GM19455 (cell line): ENCODE measurements around the gene ARID5B.
A peak's percentile ranks its signal among the peaks of the same experiment; 100 is the strongest.

Experiments used
- ATAC-seq: cut with Tn5 transposase; IDR thresholded peaks from one replicate; pipeline ENCODE4 v1.9.1; 2021; ENCODE audit not compliant: unreplicated experiment

ARID5B gene

DNA sequence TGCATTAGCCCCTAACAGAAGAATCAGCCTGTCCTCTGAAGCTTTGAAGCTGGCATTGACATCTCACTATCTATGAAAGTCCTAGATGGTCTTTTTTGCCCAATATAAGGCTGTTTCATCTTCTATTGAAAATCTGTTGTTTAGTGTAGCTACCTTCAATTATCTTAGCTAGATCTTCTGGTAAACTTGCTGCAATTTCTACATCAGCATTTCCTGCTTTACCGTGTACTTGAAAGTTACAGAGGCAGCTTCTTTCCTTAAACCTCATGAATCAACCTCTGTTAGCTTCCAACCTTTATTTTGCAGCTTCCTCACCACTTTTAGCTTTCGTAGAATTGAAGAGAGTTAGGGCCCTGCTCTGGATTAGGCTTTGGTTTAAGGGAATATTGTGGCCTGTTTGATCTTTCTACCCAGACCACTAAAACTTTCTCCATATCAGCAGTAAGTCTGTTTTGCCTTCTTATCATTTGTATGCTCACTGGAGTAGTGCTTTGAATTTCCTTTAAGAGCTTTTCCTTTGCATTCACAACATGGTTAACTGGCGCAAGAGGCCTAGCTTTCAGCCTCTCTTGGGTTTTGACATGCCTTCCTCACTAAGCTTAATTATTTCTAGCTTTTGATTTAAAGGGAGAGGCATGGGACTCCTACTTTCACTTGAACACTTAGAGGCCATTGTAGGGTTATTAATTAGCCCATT lies 32.5 kb downstream of the ARID5B start:
- no peak for ATAC-seq

DNA sequence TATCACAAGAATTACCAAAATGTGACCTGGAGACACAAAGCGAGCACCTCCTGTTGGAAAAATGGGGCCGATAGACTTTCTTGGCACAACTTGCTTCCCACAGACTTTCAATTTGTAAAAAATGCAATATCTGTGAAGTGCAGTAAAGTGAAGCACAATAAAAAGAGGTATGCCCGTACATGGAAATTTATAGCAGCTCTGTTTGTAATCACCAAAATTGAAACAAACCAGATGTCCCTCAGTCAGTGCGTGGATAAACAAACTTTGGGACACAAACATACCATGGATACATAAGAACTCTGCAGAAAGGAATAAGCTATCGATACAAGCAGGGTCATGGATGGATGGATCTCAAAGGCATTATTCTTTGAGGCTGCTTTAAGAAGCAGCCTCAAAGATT lies 33.6 kb downstream of the ARID5B start:
- ATAC-seq: no peak

DNA sequence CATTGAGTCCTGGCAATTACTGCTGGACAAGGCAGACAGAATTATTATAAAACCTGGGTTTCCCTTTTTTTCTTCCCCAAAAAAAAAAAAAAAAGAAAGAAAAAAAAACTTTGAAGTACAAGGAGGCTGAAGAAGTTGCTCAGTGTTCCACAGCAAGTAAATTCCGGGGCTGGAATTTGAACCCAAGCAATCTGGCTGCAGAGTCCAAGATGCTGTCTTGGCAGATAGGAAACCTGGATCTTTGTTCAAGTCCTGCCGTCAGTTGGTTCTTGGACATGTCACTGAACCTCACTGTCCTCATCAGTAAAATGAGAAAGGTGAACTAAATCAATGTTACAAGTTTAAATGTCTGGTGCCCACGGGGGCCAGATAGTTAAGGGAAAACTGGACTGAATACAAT lies 35.3 kb downstream of the ARID5B start:
- ATAC-seq: no peak

DNA sequence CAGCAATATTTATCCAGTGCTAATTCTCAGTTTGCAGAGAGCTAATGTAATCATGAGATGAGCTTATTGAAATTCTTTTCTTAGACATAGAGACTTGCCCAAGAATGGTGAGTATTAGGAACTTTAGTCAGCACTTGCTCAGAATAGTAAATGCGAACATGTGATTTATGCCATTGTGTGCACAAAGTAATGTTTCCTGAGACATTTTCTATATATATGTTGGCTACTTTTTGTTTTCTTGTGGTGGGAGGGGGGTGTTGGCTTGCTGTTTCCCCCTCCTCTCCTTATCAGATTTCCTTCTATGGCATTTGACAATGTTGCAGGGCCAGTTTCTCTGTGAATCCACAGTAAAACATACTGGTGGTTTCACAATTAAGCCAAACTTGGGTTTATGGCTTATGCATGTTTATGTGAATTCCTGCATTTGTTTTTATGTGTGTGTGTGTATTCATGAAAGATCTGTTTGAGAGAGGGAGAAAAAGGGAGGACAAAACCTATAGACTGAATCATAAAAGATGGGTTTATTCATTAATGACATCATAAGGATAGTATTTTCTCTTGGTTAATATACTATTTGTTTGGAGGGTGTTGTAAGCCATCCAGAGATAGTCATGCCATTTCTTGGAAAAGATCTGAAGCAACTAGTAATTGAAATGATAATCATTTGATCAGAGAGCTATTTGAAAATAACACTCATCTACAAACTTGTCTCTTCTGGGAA lies 36.3 kb downstream of the ARID5B start:
- ATAC-seq: no peak

DNA sequence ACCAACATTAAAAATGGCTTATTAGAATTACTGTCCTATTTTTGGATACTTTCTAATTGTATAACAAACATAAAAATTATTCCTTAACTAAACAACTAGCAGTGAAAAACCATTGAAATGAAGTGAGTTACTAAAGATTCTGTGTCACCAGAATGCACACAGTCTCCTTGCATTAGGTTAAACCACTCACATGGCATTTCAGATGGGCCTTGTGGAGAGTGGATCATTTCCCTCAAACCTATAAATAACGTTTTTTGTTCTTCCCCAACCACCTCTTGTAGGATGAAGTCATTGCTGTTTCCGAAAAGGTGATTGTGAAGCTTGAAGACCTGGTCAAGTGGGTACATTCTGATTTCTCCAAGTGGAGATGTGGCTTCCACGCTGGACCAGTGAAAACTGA lies 38.4 kb downstream of the ARID5B start:
- ATAC-seq: no peak

DNA sequence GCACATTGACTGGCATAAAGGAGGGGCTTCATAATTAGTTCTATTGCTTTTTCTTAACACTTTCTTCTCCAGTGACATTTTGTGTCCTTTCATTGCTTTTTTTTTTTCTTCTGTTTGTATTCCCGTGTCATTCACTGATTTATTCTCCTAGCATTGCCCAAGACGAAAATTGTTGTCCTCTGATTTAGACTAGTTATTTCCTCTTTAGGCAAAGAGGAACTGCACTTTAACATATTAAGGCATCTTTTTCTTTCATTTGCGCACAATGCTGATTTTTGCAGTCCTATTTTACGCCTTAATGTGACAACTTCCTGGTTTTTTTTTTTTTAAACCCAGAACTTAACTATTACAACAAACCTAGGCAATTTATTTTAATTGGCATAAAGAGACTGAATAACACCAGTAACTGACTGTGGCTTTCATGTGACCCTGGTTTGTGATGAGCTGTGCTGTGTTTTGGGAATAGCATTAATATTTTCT lies 39.7 kb downstream of the ARID5B start:
- no peak for ATAC-seq

DNA sequence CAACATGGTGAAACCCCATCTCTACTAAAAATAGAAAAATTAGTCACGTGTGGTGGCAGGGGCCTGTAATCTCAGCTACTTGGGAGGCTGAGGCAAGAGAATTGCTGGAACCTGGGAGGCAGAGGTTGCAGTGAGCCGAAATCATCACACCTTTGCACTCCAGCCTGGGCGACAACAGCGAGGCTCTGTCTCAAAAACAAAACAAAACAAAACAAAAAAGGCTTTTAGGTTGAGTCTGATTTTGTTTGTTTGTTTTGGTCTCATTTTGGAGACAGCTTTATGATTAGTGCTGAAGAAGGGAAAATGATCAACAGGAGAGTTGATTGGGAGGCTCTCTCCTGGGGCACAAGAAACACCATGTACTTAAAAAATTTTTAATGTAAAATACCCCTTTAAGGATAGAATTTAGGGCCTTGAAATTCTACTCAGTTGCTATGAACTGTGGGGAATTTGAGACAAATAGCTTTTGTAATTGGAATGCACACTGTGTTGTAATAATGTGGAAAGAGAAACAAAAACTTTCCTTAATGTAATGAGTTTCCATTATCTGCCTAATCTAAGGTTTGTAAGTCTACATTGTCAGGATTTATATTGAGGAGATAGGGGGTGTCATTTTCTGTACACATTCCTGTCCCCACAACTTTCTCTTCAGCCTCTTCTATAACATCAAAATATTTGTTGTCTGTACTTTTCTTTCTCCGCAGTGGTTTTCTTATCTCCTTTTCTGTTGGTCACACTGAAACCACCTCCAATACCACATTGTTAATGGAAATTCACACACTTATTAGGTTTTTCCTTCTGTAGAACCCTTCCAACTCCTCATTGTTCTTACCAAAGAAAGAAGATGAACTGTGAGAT lies 41.3 kb downstream of the ARID5B start:
- no peak for ATAC-seq

DNA sequence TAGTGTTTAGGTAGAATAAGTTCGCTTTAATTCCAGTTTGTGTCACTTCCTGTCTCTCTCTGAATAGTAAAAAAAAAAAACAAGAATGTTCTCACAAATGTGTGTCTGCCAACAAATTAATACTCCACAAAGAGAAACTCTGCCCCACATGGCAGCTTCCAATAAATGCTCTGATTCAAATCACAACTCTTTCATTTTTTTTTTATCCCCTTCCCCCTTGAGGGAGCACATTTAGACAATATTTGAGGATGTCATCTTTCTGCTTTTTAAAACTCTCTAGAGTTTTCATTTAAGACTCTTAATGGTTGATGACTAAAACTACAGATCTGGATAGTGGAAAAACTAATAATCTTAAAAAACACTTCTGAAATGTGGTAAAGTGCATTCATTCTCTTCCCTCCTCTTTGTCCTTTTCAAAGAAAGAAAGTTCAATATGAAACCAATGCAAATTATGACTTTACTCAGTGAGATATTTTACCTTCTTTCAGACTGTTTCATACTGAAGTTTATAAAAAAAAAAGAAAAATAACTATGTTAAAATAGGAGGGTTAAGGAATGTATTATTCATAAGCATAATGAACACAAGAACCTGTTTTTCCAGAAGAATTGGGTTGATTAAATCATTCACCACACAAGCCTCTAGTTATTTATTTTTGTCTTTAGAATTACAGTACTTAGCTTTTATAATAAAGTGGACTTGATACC lies 42.3 kb downstream of the ARID5B start:
- ATAC-seq: peak; percentile 47

DNA sequence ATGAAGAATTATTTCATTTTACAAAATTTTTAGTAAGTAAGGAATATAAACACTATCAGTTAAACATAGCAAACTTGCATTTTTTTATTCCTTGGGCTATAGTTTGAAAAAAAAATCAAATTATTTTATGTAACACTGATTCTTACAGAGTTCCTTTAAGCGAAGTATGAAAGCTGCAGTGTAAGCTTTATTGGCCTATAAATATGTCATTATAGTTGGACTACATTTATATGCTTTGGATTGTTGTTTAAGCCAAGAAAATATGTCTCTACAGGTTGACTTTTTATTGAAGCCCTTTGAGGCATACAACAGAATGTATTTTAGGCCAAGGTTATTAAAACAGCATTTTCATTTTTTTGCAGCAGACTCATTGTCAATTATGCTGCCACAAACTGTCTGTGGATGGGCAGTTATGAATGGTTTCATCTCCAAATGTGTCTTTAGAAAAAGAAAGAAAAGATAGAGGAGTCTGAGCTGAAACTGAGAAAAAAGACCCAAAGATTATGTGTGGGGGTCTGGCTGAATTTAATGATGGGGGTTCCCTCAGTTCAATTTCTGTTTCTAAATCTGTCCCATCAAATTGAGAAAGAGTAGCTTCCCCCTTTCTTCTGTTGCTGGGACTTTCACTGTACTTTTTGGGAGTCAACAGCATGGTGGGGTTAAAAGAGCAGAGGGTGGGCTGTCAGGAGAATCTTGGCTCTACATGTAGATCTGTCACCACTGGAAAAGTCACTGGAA lies 43.1 kb downstream of the ARID5B start:
- no peak for ATAC-seq

DNA sequence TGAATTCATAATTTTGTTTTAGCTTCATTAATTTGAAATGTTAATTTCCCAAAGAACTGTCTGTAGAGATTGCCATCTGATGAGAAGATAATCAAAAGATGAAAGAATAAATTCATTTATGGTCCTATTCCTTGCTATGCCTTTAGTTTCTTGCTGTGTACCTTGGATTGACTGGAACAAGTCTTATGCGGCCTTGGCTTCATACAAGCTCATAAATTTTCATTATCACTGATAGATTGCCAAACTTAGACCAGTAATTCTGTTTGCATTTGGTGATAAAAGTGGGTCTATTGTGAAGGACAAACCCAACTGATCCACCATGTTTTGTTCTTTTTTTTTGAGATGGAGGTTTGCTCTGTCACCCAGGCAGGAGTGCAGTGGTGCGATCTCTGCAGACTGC lies 48.2 kb downstream of the ARID5B start:
- ATAC-seq: no peak

DNA sequence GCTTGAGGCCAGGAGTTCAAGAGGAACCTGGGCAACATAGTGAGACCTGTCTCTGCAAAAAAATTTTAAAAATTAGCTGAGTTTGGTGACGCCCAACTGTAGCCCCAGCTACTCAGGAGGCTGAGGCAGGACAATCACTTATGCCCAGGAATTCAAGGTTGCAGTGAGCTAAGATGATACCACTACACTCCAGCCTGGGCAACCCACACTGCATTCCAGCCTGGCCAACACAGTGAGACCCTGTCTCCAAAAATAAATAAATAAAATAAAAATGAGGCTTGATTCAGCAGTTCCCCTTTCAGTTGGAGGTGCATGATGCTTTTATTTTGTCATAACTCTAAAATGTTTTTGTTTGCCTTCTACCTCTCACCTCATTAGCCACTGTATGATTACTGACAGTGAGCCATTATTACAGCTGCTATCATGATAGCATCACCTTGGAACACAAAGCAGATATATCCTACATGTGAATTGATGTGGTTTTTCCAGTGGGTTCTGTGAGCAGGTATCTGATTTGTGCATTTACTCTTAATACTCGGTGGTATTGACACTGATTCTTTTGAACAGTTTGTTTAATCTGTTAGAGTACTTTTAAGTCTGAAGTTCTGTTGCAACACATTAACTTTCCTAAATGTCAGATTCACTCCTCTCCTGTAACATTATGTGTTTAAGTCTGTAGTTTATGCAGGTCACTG lies 49.1 kb downstream of the ARID5B start:
- no peak for ATAC-seq

DNA sequence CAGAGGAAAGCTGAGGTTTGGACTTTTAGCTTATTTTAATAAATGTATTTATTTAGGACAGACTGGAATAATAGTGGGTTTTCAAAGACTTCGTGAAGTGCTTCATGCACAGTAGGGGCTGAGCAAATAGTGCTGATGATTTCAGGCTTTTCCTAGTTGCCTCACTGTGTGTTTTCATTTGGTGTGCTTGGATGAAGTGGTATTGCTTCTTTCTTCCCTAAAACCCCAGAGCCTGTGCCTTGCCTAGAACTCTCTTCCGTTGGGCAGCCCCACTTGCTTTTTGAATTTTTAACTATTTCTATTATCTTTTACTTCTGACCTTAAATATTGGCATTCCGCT lies 49.6 kb downstream of the ARID5B start:
- ATAC-seq: no peak

DNA sequence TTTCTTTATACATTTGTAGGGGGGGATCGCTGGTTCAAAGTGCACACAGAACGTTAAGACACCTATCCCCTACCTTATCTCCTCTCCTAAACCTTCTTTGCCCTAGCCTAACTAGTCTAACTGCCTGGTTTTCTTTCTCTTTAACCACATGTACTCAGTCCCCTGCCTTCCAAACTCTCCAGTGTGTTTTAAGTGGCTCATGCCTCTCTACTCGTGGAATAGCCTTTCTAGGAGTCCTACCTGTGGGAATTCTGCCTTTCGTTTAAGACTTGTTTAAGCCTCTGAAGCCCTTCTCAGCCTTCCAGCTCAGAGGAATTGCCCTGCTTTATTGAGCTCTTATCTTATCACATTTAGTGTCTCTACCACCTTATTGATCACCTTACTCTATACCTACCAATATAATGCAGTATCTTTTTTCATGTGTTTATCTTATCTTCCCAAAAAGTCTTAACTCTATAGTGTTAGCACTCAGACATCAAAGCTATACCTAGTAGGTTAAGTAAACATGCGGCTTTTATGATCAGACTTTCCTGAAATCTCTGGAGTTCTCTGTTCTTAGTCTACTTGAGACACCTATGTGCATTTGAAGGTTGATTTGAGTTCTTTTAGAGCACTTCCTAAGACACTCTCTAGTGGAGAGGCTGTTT lies 50.7 kb downstream of the ARID5B start:
- no peak for ATAC-seq

DNA sequence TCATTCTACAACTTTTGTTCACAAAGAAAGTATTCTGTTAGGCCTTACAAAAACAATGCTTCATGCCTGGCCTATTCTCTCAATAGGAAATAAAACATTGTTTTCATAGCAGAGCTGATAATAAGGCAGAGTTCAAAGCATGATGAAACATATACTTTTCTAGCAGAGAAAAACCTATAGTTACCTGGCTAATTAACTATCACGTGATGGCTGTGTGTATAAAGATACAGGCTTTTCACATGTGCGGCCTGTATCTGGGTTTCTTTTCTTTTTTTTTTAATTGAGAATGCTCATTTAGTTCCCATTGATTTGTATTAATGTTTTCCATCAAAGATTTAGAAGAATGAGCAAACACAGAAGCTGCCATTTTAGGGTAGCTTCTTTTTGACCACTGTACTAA lies 51.7 kb downstream of the ARID5B start:
- ATAC-seq: no peak

DNA sequence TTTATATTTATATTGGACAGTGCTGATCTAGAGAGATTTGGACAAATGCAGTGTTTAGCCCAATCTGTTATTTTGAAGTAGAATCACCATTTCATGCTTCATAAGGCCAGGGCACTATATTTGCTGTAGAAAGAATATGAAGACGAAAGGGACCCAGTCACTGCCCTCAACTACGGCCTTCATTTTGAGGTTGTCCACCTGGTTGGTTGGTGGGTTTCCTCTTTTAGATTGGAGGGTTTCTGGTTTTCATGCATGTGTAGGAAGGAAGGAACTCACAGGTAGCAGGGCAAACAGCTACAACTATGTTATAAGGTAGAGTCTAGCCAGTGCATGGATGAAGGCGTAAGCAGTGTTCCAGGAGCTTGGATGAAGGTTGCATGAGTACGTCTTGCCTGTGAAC lies 56.3 kb downstream of the ARID5B start:
- no peak for ATAC-seq

DNA sequence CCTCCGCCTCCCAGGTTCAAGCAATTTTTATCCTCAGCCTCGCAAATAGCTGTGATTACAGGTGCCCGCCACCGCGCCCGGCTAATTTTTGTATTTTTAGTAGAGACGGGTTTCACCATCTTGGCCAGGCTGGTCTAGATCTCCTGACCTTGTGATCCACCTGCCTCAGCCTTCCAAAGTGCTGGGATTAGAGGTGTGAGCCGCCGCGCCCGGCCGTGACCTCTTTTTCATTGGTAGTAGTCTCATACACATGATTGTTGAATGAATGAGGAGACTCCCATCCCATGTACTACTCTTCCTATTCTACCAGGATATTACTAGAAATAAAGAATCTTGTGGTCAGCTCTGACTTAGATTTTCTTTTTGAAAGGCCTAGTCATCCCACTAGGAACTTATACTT lies 56.8 kb downstream of the ARID5B start:
- no peak for ATAC-seq

DNA sequence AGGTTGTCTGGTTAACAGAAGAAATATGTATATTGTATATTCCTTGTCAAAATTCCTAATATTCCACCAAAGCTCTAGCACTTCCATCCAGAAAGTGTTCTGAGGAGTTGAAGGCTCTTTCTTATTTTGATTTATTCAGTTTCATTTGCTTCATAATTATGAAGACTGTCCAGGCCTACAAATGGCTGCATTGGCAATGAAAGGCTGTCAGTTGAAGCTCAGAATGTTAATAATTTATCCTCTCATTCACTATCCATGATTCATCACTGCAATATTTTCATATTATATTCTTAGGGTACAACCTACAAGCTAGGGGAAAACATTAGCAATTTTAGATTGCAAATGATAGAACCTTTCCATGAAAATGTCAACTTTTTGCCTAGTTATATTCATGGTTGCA lies 57.3 kb downstream of the ARID5B start:
- no peak for ATAC-seq

DNA sequence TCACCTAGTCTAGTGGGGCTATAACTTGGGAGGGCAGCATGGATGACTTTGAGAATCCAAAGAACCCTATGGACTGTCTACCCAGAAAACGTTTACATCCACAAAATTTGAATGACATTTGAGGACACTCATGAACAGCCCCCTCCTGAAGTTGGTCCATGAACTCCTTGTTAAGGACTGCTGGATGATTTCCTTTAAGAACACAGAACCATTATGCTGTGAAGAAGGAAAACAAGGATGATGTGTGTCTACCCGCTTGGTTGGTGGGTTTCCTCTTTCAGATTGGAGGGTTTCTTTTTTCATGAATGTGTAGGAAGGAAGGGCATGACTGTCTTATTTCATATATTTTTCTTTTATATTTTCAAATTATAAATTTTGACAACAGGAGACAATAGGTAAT lies 58.3 kb downstream of the ARID5B start:
- ATAC-seq: no peak

DNA sequence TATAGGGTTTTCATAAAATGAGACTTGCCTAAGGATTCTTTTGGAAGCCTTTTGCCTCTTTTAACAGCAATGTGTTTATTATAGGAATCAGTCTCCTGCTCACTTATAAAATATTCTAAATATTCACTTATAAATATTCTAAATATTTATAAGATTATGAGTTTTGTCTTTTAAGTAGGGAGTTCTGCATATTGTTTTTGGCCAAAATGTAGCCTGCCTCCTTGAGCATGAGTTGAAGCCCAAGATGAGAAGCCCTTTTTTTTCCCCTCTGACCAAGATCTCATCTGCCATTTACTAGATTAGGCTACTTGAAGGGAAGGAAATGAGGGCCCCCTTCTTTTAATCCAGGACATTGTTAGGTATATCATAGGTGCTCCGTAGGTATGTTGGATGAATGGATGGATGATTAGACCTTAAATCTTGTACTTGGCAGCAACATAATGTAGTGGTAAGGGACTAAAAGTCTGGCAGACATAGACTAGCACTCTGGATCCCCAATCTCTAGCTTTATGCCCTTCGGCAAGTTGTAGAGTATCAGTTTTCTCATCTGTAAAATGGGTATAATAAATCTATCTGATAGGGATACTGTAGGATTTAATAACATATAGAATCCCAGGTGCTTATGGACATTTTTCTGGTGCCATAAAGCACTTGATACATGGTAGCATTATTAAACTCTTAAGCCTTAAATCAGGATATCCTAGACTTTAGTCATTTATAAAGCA lies 59.1 kb downstream of the ARID5B start:
- ATAC-seq: no peak
